GM19455 (cell line): ENCODE data around the gene TRPV6.

ENCODE experiments used
- ATAC-seq: cut with Tn5 transposase; IDR thresholded peaks from one replicate; pipeline ENCODE4 v1.9.1; 2021; ENCODE audit not compliant: unreplicated experiment

Gene TRPV6

DNA sequence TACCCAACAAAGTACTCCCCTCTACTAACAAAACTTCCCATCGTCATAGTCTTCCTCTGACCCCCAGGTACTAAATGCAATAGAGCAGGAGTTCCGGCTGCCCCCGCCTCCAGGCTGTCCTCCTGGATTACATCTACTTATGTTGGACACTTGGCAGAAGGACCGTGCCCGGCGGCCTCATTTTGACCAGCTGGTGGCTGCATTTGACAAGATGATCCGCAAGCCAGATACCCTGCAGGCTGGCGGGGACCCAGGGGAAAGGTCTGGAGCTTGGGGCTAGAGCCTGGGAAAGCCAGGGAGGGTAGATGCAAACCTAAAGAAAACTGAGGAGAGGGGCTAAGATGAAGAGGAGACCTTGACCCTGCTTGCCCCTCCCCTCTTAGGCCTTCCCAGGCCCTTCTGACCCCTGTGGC lies 15.4 kb downstream of the TRPV6 start:
- no peak for ATAC-seq

- no peak for ATAC-seq
Observed at GRCh38 chr7:142869434-142869833, 16.1 kb downstream of the TRPV6 start.

- no peak for ATAC-seq
Observed at GRCh38 chr7:142868986-142869415, 16.5 kb downstream of the TRPV6 start.

GRCh38 chr7:142868188-142868985 lies 17.2 kb downstream of the TRPV6 start:
- no peak for ATAC-seq

DNA sequence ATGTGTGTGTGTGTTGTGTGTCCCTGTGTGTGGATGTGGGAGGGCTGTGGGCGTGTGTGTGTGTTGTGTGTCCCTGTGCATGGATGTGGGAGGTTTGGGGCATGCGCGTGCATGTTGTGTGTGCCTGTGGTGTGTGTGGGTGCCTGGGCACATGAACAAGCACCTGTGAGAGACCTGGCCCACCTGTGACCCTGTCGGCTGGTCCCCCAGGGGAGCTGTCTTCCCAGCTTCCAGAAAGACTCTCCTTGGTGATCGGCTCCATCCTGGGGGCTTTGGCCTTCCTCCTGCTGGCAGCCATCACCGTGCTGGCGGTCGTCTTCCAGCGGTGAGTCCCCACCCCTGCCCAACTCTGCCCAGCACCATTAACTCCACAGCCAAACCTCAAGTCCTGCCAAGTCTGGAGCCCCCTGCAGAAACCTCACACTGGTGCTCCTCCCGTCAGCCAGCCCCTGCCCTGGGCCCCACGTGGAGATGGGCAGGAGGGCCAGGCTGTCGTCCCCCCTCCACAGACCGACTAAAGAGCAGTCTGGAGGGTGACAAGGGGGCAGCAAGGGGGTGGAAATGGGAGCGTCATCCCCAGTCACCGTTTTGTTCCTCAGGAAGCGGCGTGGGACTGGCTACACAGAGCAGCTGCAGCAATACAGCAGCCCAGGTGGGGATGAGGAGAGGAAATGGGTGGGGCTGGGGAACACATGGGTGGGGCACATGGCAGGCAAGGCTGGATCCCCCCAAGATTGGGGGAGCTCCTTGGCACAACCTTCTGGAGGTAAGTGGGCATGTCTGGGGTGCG lies 18.0 kb downstream of the TRPV6 start:
- ATAC-seq: no peak

DNA sequence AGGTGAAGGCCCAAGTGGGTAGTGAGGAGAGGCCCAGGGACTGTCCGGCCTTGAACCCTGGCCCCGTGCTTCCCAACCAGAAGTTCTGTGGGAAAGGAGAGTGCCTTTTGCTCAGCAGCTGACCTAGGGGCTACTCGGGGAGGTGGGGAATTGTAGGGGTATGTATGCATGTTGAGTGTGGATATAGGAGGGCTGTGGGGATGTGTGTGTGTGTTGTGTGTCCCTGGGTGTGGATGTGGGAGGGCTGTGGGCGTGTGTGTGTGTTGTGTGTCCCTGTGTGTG lies 18.5 kb downstream of the TRPV6 start:
- ATAC-seq: no peak

GRCh38 chr7:142866361-142867096 lies 19.0 kb downstream of the TRPV6 start:
- no peak for ATAC-seq

DNA sequence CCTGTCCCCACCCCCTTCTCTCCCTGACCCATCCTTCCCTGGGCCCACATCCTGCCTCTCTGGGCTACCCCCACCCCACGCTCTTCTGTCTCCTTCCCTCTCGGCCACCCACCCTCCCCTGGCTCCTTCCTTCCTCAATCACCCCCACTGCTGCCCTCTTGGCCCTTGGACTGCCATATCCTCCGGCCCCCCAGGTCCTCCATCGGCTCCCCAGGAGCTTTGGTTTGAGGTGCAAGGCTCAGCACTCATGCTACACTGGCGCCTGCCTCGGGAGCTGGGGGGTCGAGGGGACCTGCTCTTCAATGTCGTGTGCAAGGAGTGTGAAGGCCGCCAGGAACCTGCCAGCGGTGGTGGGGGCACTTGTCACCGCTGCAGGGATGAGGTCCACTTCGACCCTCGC lies 19.8 kb downstream of the TRPV6 start:
- no peak for ATAC-seq

DNA sequence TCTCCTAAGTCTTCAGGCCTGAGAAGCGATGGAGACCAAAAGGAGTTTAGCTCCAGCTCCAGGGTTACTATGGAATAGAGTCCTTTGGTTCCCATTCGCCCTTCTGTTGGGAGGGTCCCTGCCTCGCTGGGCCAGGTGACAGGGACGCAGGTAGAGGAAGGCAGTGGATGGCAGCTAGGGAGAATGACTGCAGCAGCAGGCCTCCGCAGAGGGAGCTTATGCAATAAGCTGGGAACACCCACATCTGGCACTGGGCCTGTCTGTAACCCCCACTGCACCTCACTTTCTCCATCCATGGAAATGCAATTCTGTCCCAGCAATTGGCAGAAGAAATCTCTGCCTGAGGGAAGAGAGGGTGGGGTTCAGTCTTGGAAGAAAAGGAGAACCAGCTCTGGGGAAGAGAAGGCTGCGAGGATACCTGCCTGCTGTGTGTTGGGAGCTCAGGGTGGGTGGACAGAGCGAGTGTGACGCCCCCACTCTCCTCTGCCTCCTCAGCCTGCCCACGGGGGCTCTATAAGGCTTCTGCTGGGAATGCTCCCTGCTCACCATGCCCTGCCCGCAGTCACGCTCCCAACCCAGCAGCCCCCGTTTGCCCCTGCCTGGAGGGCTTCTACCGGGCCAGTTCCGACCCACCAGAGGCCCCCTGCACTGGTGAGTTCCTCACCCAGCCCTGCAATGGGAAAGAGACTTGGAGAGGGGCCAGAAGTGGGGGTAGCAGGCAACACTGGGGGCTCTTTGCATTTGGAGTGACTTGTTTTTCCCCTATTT lies 20.4 kb downstream of the TRPV6 start:
- no peak for ATAC-seq

DNA sequence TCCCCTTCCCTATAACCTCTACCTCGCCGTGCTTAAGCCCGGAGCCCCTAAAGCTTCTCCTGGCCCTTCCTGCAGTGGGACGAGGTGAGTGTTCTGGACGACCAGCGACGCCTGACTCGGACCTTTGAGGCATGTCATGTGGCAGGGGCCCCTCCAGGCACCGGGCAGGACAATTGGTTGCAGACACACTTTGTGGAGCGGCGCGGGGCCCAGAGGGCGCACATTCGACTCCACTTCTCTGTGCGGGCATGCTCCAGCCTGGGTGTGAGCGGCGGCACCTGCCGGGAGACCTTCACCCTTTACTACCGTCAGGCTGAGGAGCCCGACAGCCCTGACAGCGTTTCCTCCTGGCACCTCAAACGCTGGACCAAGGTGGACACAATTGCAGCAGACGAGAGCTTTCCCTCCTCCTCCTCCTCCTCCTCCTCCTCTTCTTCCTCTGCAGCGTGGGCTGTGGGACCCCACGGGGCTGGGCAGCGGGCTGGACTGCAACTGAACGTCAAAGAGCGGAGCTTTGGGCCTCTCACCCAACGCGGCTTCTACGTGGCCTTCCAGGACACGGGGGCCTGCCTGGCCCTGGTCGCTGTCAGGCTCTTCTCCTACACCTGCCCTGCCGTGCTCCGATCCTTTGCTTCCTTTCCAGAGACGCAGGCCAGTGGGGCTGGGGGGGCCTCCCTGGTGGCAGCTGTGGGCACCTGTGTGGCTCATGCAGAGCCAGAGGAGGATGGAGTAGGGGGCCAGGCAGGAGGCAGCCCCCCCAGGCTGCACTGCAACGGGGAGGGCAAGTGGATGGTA lies 21.5 kb downstream of the TRPV6 start:
- no peak for ATAC-seq

- no peak for ATAC-seq
Observed at GRCh38 chr7:142862786-142863400, 22.7 kb downstream of the TRPV6 start.

DNA sequence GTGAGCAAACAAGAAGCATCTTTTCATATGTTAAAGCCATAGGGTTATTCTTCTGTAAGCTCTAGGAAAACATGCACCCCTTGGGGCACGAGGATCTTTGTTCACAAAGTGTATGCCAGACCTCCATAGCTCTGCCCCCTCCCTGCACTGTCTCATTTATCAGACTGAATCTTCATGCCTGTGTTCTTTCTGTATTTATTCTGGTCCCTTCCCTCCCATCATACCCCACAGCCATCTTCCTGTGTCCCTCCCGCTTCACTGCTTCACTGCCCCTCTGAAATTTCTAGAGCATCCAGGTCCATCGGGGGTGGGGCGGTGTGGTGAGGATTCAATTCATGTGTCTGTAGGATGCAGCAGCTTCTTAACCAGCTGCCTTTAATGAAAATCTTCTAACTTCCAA lies 23.2 kb downstream of the TRPV6 start:
- no peak for ATAC-seq

DNA sequence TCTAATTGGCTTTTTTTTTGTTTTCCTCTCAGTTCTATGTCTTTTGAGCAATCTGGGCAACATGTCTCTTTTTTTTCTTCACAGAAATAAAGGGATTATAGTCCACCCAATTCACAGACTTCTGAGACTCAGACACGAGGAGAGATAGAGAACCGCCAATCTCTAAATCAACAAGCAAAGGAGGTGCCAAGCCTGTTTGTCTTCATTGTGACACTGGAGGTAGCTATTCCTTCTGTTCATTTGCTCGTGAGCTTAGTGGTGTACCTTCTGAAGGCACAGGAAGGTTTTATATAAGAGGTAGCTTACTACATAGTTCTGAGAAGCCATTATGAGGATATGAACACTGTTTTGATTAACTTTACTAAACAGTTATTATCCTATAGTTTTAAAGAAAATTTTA lies 24.6 kb downstream of the TRPV6 start:
- no peak for ATAC-seq

- ATAC-seq: no peak
Observed at GRCh38 chr7:142859829-142860228, 25.7 kb downstream of the TRPV6 start.

- ATAC-seq: no peak
Observed at GRCh38 chr7:142859411-142859810, 26.1 kb downstream of the TRPV6 start.

- ATAC-seq: no peak
Observed at GRCh38 chr7:142857625-142858024, 27.9 kb downstream of the TRPV6 start.

DNA sequence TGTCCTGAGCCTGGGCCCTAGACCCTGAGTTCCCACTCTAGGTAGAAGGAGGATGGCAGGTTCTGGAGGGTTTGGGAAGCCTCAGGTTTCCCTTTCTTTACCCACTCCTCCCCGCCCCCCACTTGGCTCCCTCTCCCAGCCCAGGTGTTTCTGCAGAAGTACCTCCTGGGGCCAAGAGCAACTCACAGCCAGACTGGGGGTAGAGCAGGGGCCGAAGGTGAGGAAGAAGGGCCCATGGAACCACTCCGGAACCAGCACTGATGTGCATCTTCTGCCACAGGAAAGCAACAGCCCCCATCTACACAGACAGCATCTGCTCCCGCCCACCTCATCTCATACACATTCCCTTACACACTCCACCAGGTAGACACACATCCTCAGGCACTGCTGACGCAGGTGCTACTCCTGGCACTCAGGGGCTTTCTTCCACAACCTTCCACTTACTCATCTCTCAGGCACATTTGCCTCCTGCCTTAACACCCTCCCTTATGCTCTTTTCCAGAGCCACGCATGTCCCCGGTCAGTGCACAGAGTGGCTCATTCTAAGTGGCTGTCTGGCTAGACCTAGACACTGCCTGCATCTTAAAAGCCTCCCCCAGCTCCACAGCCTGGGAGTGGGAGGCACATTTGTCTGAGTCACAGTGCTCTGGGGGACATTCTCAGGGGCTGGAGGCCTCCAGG lies 28.8 kb downstream of the TRPV6 start:
- ATAC-seq: no peak

DNA sequence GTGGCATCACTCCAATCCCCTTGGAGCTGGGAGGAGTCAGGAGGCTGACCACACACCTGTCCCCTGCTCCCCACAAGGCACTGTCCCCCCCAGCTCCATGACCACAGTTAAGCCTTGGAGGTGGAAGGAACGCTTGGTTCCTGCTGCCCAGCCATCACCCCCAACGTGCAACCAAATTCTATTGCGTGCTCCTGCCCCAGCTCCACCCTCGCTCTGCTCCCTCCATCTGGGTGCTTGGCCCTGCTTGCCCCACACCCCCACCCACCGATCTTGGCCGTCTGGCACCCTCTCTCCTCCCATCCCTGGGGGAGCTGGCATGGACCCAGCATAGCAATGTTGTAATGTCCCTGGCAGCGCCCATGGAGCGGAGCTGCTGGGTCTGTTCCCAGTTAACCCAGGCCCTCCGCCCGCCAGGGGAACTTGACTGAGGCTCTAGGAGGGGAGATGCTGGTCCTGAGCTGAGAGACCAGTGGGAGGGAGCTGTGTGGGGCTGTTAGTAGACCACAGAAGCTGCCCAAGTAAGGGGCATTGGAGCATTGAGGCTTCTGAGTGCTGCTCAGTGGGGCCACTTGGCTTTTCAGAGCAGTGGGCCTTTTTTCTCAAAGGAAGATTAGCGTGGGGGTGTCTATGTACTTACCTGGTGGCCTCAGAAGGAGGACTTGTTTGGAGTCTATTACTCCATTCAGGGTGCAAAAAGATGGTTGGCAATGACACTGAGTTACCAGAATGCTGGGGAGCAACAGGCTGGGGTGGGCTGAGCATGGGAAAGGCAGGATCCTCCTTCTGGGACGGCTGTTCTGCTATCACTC lies 29.6 kb downstream of the TRPV6 start:
- no peak for ATAC-seq
